K562 (cell line): ENCODE results near the gene MRNIP. TPM values are rescaled to one million over a fixed set of nuclear protein-coding genes. Genes with fewer than 3 reads are reported as not detected.

Experiments
- HDGF ChIP-seq: fragments of 450-650 bp; IDR thresholded peaks from 2 replicates; pipeline ENCODE4 v1.6.1; 2016
- NFIC ChIP-seq: fragments of 450-650 bp; IDR thresholded peaks from 2 replicates; pipeline ENCODE4 v1.6.1; 2017; ENCODE audit warnings: mild to moderate bottlenecking, inconsistent platforms
- POLR3G ChIP-seq: IDR thresholded peaks from 2 replicates; pipeline ENCODE4 v1.6.1; 2011; ENCODE audit not compliant: insufficient read length, insufficient replicate concordance; ENCODE audit errors: extremely low read depth
- SMARCA5 ChIP-seq: fragments of 450-650 bp; IDR thresholded peaks from 2 replicates; pipeline ENCODE4 v1.6.1; 2016
- SP2 ChIP-seq: IDR thresholded peaks from 2 replicates; pipeline ENCODE4 v1.6.1; 2011; ENCODE audit warnings: mild to moderate bottlenecking, low read depth, low read length, moderate library complexity; ENCODE audit not compliant: poor library complexity, severe bottlenecking; ENCODE audit errors: extremely low read depth
- SRSF7 ChIP-seq: fragments of 200-400 bp; formaldehyde crosslinking; optimal IDR thresholded peaks from 2 replicates; pipeline ENCODE3; 2017; ENCODE audit warnings: mild to moderate bottlenecking, low read depth, low read length
- TRIM28 ChIP-seq: fragments of 450-650 bp; IDR thresholded peaks from 2 replicates; pipeline ENCODE4 v1.6.1; 2017
- ZBTB1 ChIP-seq: sonication (generic); formaldehyde crosslinking; IDR thresholded peaks from 2 replicates; pipeline ENCODE4 v1.8.1; 2023; ENCODE audit warnings: missing genetic modification reagents, low read depth, mild to moderate bottlenecking, borderline replicate concordance
- ZNF232 ChIP-seq: sonication (generic); formaldehyde crosslinking; IDR thresholded peaks from 2 replicates; pipeline ENCODE4 v1.8.0; 2022; ENCODE audit warnings: mild to moderate bottlenecking, missing genetic modification reagents
- ZNF766 ChIP-seq: fragments of 200-800 bp; sonication (Bioruptor generic); conservative IDR thresholded peaks from 2 replicates; pipeline ENCODE4 v1.6.1; 2016; ENCODE audit warnings: missing genetic modification characterization, missing compliant biosample characterization
- polyA plus RNA-seq, 8 experiments: library from polyadenylated mRNA; depleted of rRNA in 4 of 8; stranded (reverse) in 5 of 8; unstranded in 3 of 8; fragments of >200 nt; fragmentation: Nextera tagmentation in 2 of 8; fragmentation: Illumina TruSeq in 1 of 8; extraction: Ambion mirVana in 2 of 8; extraction: Trizol in 1 of 8; gene quantifications; 2 replicates each; pipeline versions ENCODE4 v1.2.1 to v1.2.3, GENCODE V29; 2011 to 2014; ENCODE audit warnings: inconsistent platforms in 1 of 8, missing spikeins in 1 of 8
- total RNA-seq, 7 experiments: library from RNA; depleted of rRNA in 6 of 7; stranded (reverse); fragments of >200 nt in 6 of 7; fragmentation: Illumina TruSeq in 2 of 7; extraction: Trizol in 2 of 7; gene quantifications; 2 replicates each; pipeline versions ENCODE4 v1.2.1 to v1.2.3, GENCODE V29; 2011 to 2021; ENCODE audit warnings: low replicate concordance in 1 of 7
- TF ChIP-seq, protein P1 (sequence below): fragments of 450-650 bp; IDR thresholded peaks from 2 replicates; pipeline ENCODE4 v1.6.1; 2016; ENCODE audit warnings: mild to moderate bottlenecking, moderate library complexity
- TF ChIP-seq, protein P2 (sequence below): fragments of 450-650 bp; formaldehyde crosslinking; IDR thresholded peaks from 2 replicates; pipeline ENCODE4 v1.4.0; 2020; ENCODE audit warnings: mild to moderate bottlenecking, moderate library complexity
- TF ChIP-seq, protein P3 (sequence below): sonication (generic); formaldehyde crosslinking; IDR thresholded peaks from 2 replicates; pipeline ENCODE4 v1.5.0; 2020; ENCODE audit warnings: missing genetic modification reagents
- TF ChIP-seq, protein P4 (sequence below): fragments of 450-650 bp; IDR thresholded peaks from 2 replicates; pipeline ENCODE4 v1.6.1; 2018; ENCODE audit warnings: mild to moderate bottlenecking, low read depth; ENCODE audit not compliant: partially characterized antibody

The MRNIP gene
- total and polyA plus RNA-seq, 9 of the 15 experiments (the other 6 are each of a cell fraction or from before 2014, with no cell fraction given): 3.6 to 39.0 (median 16.8) TPM

DNA sequence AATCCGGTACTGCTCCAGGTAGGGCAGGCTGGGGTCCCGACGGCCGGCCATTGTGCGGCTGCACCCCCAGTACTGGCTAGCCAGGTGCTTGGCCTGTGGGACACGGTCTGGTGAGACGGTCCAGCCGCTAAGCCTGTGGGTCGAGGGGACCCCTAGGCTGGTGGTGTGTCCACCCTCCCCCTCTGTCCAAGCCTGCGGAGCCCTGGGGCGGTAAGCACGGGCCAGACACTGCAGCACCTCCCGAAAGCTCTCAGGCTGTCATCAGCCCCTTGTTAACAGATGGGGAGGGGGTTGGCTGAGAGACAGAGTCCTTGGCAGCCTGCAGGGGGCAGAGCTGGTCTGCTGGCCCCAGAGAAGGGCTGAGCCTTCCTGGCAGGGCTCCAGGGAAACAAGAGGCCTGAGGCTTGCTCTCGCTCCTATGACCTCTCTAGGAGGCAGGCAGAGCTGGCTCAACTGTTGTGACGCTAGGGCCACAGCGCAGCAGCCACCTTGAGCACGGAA is 11.8 kb upstream of the MRNIP start (continued):
- TF ChIP-seq, protein P1, sequence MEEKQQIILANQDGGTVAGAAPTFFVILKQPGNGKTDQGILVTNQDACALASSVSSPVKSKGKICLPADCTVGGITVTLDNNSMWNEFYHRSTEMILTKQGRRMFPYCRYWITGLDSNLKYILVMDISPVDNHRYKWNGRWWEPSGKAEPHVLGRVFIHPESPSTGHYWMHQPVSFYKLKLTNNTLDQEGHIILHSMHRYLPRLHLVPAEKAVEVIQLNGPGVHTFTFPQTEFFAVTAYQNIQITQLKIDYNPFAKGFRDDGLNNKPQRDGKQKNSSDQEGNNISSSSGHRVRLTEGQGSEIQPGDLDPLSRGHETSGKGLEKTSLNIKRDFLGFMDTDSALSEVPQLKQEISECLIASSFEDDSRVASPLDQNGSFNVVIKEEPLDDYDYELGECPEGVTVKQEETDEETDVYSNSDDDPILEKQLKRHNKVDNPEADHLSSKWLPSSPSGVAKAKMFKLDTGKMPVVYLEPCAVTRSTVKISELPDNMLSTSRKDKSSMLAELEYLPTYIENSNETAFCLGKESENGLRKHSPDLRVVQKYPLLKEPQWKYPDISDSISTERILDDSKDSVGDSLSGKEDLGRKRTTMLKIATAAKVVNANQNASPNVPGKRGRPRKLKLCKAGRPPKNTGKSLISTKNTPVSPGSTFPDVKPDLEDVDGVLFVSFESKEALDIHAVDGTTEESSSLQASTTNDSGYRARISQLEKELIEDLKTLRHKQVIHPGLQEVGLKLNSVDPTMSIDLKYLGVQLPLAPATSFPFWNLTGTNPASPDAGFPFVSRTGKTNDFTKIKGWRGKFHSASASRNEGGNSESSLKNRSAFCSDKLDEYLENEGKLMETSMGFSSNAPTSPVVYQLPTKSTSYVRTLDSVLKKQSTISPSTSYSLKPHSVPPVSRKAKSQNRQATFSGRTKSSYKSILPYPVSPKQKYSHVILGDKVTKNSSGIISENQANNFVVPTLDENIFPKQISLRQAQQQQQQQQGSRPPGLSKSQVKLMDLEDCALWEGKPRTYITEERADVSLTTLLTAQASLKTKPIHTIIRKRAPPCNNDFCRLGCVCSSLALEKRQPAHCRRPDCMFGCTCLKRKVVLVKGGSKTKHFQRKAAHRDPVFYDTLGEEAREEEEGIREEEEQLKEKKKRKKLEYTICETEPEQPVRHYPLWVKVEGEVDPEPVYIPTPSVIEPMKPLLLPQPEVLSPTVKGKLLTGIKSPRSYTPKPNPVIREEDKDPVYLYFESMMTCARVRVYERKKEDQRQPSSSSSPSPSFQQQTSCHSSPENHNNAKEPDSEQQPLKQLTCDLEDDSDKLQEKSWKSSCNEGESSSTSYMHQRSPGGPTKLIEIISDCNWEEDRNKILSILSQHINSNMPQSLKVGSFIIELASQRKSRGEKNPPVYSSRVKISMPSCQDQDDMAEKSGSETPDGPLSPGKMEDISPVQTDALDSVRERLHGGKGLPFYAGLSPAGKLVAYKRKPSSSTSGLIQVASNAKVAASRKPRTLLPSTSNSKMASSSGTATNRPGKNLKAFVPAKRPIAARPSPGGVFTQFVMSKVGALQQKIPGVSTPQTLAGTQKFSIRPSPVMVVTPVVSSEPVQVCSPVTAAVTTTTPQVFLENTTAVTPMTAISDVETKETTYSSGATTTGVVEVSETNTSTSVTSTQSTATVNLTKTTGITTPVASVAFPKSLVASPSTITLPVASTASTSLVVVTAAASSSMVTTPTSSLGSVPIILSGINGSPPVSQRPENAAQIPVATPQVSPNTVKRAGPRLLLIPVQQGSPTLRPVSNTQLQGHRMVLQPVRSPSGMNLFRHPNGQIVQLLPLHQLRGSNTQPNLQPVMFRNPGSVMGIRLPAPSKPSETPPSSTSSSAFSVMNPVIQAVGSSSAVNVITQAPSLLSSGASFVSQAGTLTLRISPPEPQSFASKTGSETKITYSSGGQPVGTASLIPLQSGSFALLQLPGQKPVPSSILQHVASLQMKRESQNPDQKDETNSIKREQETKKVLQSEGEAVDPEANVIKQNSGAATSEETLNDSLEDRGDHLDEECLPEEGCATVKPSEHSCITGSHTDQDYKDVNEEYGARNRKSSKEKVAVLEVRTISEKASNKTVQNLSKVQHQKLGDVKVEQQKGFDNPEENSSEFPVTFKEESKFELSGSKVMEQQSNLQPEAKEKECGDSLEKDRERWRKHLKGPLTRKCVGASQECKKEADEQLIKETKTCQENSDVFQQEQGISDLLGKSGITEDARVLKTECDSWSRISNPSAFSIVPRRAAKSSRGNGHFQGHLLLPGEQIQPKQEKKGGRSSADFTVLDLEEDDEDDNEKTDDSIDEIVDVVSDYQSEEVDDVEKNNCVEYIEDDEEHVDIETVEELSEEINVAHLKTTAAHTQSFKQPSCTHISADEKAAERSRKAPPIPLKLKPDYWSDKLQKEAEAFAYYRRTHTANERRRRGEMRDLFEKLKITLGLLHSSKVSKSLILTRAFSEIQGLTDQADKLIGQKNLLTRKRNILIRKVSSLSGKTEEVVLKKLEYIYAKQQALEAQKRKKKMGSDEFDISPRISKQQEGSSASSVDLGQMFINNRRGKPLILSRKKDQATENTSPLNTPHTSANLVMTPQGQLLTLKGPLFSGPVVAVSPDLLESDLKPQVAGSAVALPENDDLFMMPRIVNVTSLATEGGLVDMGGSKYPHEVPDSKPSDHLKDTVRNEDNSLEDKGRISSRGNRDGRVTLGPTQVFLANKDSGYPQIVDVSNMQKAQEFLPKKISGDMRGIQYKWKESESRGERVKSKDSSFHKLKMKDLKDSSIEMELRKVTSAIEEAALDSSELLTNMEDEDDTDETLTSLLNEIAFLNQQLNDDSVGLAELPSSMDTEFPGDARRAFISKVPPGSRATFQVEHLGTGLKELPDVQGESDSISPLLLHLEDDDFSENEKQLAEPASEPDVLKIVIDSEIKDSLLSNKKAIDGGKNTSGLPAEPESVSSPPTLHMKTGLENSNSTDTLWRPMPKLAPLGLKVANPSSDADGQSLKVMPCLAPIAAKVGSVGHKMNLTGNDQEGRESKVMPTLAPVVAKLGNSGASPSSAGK: no peak
- TF ChIP-seq ZNF766 (CRISPR knock-in tag) (no peak), SMARCA5 (no peak), SP2 (no peak), POLR3G (no peak), TRIM28 (no peak), HDGF (no peak), ZNF232 (CRISPR knock-in tag) (no peak), SRSF7 (no peak), ZBTB1 (no peak), NFIC (peak; percentile 98)
- TF ChIP-seq, protein P2, sequence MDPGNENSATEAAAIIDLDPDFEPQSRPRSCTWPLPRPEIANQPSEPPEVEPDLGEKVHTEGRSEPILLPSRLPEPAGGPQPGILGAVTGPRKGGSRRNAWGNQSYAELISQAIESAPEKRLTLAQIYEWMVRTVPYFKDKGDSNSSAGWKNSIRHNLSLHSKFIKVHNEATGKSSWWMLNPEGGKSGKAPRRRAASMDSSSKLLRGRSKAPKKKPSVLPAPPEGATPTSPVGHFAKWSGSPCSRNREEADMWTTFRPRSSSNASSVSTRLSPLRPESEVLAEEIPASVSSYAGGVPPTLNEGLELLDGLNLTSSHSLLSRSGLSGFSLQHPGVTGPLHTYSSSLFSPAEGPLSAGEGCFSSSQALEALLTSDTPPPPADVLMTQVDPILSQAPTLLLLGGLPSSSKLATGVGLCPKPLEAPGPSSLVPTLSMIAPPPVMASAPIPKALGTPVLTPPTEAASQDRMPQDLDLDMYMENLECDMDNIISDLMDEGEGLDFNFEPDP (CRISPR knock-in tag): no peak
- TF ChIP-seq, protein P3, sequence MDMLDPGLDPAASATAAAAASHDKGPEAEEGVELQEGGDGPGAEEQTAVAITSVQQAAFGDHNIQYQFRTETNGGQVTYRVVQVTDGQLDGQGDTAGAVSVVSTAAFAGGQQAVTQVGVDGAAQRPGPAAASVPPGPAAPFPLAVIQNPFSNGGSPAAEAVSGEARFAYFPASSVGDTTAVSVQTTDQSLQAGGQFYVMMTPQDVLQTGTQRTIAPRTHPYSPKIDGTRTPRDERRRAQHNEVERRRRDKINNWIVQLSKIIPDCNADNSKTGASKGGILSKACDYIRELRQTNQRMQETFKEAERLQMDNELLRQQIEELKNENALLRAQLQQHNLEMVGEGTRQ: no peak
- TF ChIP-seq, protein P4, sequence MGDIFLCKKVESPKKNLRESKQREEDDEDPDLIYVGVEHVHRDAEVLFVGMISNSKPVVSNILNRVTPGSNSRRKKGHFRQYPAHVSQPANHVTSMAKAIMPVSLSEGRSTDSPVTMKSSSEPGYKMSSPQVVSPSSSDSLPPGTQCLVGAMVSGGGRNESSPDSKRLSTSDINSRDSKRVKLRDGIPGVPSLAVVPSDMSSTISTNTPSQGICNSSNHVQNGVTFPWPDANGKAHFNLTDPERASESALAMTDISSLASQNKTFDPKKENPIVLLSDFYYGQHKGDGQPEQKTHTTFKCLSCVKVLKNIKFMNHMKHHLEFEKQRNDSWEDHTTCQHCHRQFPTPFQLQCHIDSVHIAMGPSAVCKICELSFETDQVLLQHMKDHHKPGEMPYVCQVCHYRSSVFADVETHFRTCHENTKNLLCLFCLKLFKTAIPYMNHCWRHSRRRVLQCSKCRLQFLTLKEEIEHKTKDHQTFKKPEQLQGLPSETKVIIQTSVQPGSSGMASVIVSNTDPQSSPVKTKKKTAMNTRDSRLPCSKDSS: no peak
